Endothelial cell (in vitro differentiated cells): Measurements from ENCODE around the gene SDK2. TPM values are rescaled to one million over a fixed set of nuclear protein-coding genes. Genes with fewer than 3 reads are reported as not detected.

Experiments
- DNase-seq: peaks from one replicate; pipeline ENCODE4 v3.0.0; 2021; ENCODE audit warnings: low spot score
- H3K27ac Mint-ChIP-seq: one replicate; pipeline ENCODE4 v1.8.0; 2021; ENCODE audit warnings: mixed read lengths, inconsistent platforms; ENCODE audit not compliant: unreplicated experiment
- H3K27me3 Mint-ChIP-seq: one replicate; pipeline ENCODE4 v1.8.0; 2021; ENCODE audit warnings: mild to moderate bottlenecking, moderate library complexity, mixed read lengths, inconsistent platforms; ENCODE audit not compliant: unreplicated experiment
- H3K36me3 Mint-ChIP-seq: one replicate; pipeline ENCODE4 v1.8.0; 2021; ENCODE audit warnings: mild to moderate bottlenecking, low read depth, mixed read lengths, inconsistent platforms; ENCODE audit not compliant: unreplicated experiment
- H3K4me1 Mint-ChIP-seq: one replicate; pipeline ENCODE4 v1.8.0; 2021; ENCODE audit warnings: mild to moderate bottlenecking, mixed read lengths, inconsistent platforms; ENCODE audit not compliant: unreplicated experiment
- H3K4me3 Mint-ChIP-seq: one replicate; pipeline ENCODE4 v1.8.0; 2021; ENCODE audit warnings: mild to moderate bottlenecking, mixed read lengths, inconsistent platforms; ENCODE audit not compliant: unreplicated experiment
- H3K9me3 Mint-ChIP-seq: one replicate; pipeline ENCODE4 v1.8.0; 2021; ENCODE audit warnings: mixed read lengths, inconsistent platforms; ENCODE audit not compliant: unreplicated experiment
- CTCF ChIP-seq: fragments of 200-600 bp; sonication (generic); IDR thresholded peaks from one replicate; pipeline ENCODE4 v1.5.0; 2021; ENCODE audit warnings: antibody characterized with exemption; ENCODE audit not compliant: unreplicated experiment
- total RNA-seq: library from RNA; stranded (reverse); fragmentation: NEBNext Ultra II Directional; extraction: Animal tissue kit (Norgen Biotek cat#: 25700); gene quantifications from one replicate; pipeline ENCODE4 v1.2.1, GENCODE V29; 2021; ENCODE audit not compliant: unreplicated experiment

The SDK2 gene
- total RNA-seq, 1 donor from 2014 or later = 2.4 TPM

GRCh38 chr17:73630965-73631595 is 13.2 kb downstream of the SDK2 start:
- no peaks in the 10 kb centered on the region for H3K36me3 Mint-ChIP-seq
- peaks cover 3% of the 10 kb centered on the region for H3K27me3 Mint-ChIP-seq
- no peak for TF ChIP-seq CTCF
- H3K4me1 Mint-ChIP-seq = no peaks in the 10 kb centered on the region
- no peak overlapping the region for H3K27ac Mint-ChIP-seq
- H3K9me3 Mint-ChIP-seq = no peaks in the 10 kb centered on the region
- no peak for DNase-seq
- no peak overlapping the region for H3K4me3 Mint-ChIP-seq

GRCh38 chr17:73630531-73630930 is 13.7 kb downstream of the SDK2 start:
- no peak overlapping the region for H3K27ac Mint-ChIP-seq
- no peak for TF ChIP-seq CTCF
- DNase-seq = no peak
- no peaks in the 10 kb centered on the region for H3K4me1 Mint-ChIP-seq
- H3K27me3 Mint-ChIP-seq = peaks cover 1% of the 10 kb centered on the region
- no peak overlapping the region for H3K4me3 Mint-ChIP-seq
- H3K36me3 Mint-ChIP-seq = no peaks in the 10 kb centered on the region
- no peaks in the 10 kb centered on the region for H3K9me3 Mint-ChIP-seq

- no peak overlapping the region for H3K4me3 Mint-ChIP-seq
- no peaks in the 10 kb centered on the region for H3K9me3 Mint-ChIP-seq
- no peak for DNase-seq
- peaks cover 4% of the 10 kb centered on the region for H3K27me3 Mint-ChIP-seq
- no peak for TF ChIP-seq CTCF
- no peak overlapping the region for H3K27ac Mint-ChIP-seq
- peaks cover under 1% of the 10 kb centered on the region for H3K4me1 Mint-ChIP-seq
- no peaks in the 10 kb centered on the region for H3K36me3 Mint-ChIP-seq
Observed at GRCh38 chr17:73628642-73629552, 15.3 kb downstream of the SDK2 start.

- peaks cover 6% of the 10 kb centered on the region for H3K4me1 Mint-ChIP-seq
- no peak for DNase-seq
- H3K4me3 Mint-ChIP-seq = no peak overlapping the region
- no peaks in the 10 kb centered on the region for H3K36me3 Mint-ChIP-seq
- no peak for TF ChIP-seq CTCF
- H3K27me3 Mint-ChIP-seq = peaks cover 6% of the 10 kb centered on the region
- H3K27ac Mint-ChIP-seq = no peak overlapping the region
- H3K9me3 Mint-ChIP-seq = no peaks in the 10 kb centered on the region
Observed at GRCh38 chr17:73625991-73626673, 18.1 kb downstream of the SDK2 start.
